Smooth muscle cell (in vitro differentiated cells): ENCODE data around the gene TRIM2. TPM values are rescaled to one million over a fixed set of nuclear protein-coding genes. Genes with fewer than 3 reads are reported as not detected.

Source experiments
- DNase-seq: peaks from one replicate; lab custom pipeline; 2025; ENCODE audit not compliant: unreplicated experiment; lab: John Stamatoyannopoulos, UW
- H2AFZ ChIP-seq: fragments of 200-600 bp; sonication (generic); 2 replicates; pipeline ENCODE4 v1.6.0; 2016; ENCODE audit warnings: antibody characterized with exemption, low read depth, mild to moderate bottlenecking
- H3F3A ChIP-seq: fragments of 200-600 bp; sonication (generic); 2 replicates; pipeline ENCODE4 v1.6.0; 2017; ENCODE audit warnings: antibody characterized with exemption, low read depth
- H3K27ac ChIP-seq: fragments of 200-600 bp; sonication (generic); 2 replicates; pipeline ENCODE4 v1.5.1; 2016; ENCODE audit warnings: low read depth, mild to moderate bottlenecking
- H3K27me3 ChIP-seq: fragments of 200-600 bp; sonication (generic); 2 replicates; pipeline ENCODE4 v1.6.1; 2016; ENCODE audit warnings: low read depth, mild to moderate bottlenecking
- H3K36me3 ChIP-seq: fragments of 200-600 bp; sonication (generic); 2 replicates; pipeline ENCODE4 v1.5.1; 2016; ENCODE audit warnings: low read depth
- H3K4me1 ChIP-seq: fragments of 200-600 bp; sonication (generic); 2 replicates; pipeline ENCODE4 v1.5.1; 2016; ENCODE audit warnings: low read depth
- H3K4me2 ChIP-seq: fragments of 200-600 bp; sonication (generic); 2 replicates; pipeline ENCODE4 v1.6.0; 2016; ENCODE audit warnings: mild to moderate bottlenecking
- H3K4me3 ChIP-seq: fragments of 200-600 bp; sonication (generic); 2 replicates; pipeline ENCODE4 v1.5.1; 2016; ENCODE audit warnings: mild to moderate bottlenecking
- H3K79me2 ChIP-seq: fragments of 200-600 bp; sonication (generic); 2 replicates; pipeline ENCODE4 v1.6.0; 2016; ENCODE audit warnings: low read depth, mild to moderate bottlenecking
- H3K9ac ChIP-seq: fragments of 200-600 bp; sonication (generic); 2 replicates; pipeline ENCODE4 v1.6.0; 2016; ENCODE audit warnings: low read depth
- H3K9me3 ChIP-seq: fragments of 200-600 bp; sonication (generic); replicated peaks from 2 replicates; pipeline ENCODE4 v1.5.1; 2016; ENCODE audit warnings: low read depth
- H4K20me1 ChIP-seq: fragments of 200-600 bp; sonication (generic); 2 replicates; pipeline ENCODE4 v1.6.0; 2016; ENCODE audit warnings: low read depth
- WGBS: methylation state at CpG from one replicate; pipeline ENCODE4 v1.1.7; 2016; ENCODE audit warnings: low lambda C conversion rate; 5-methylcytosine and 5-hydroxymethylcytosine counted together
- polyA plus RNA-seq: library from polyadenylated mRNA; unstranded; fragments of >200 nt; fragmentation: Nextera tagmentation; extraction: Ambion mirVana; gene quantifications from 2 replicates; pipeline ENCODE4 v1.2.1, GENCODE V29; 2016
- total RNA-seq: library from RNA; depleted of rRNA; stranded (reverse); fragments of >200 nt; gene quantifications from 2 replicates; pipeline ENCODE4 v1.2.3, GENCODE V29; 2014
- TF ChIP-seq, protein P1 (sequence below): fragments of 200-600 bp; sonication (generic); IDR thresholded peaks from 2 replicates; pipeline ENCODE4 v1.5.1; 2017; ENCODE audit warnings: borderline replicate concordance, mild to moderate bottlenecking, antibody characterized with exemption; ENCODE audit not compliant: insufficient read depth, poor library complexity, severe bottlenecking

TRIM2 gene
- total and polyA plus RNA-seq, 2 experiments from 2014 or later: 9.1 to 33.4 TPM

DNA sequence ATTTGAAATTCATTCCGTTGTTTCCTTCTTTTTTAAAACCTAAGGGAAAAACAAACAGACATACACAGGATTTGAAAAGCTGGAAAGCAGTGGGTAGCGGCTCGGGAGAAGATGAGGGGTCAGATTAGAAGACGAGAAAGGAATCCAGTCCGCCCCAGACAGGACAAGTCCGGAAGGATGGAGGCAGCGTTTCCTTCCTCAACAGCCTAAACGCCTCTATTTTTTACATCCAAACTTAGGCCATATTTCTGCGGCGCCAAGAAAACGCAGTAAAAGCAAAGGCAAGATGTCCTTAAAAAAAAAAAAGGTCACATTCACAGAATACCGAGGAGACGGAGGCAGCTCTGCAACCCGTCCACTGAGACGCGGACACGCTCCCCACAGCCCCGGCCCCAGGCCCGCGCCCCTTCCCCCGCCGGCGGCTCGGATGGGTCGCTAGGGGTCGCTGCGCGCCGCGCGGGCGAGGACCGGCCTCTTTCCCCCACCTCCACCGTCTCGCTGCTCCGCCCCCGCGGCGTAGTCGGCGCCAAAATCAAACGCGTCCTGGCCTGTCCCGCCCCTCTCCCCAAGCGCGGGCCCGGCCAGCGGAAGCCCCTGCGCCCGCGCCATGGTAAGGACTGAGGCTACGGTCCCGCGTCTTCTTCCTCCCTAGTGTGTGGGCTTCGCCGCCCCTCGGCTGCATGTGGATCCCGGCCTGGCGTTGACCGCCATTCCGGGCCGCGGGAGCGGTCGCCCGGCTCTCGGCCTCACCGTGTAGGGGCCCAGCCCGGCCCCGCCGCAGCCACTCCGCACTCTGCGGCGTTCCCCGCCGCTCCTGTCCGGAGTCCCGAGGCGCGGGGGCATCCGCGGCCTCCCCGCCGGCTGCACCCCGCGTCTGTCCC lies 140.1 kb downstream of the TRIM2 start, which contains the start of gene MND1:
Gene MND1 (plus strand): TSS at position 558 of the 881 bp plus-strand sequence. CDS start 50 bp downstream, at position 608.
- Histone ChIP-seq H3F3A (no peaks in the 10 kb centered on the region), H3K9ac (peak within 1 kb of the TSS; percentile 30), H3K4me1 (peaks cover 8% of the 10 kb centered on the region), H3K4me3 (peak within 1 kb of the TSS; percentile 66), H3K9me3 (no peaks in the 10 kb centered on the region), H3K4me2 (peak within 1 kb of the TSS; percentile 94), H4K20me1 (no peaks in the 10 kb centered on the region), H2AFZ (peak within 1 kb of the TSS; percentile 83), H3K27ac (no peak within 1 kb of the TSS), H3K27me3 (no peaks in the 10 kb centered on the region), H3K36me3 (no peaks in the 10 kb centered on the region), H3K79me2 (no peaks in the 10 kb centered on the region)
- WGBS: under 1% methylated on average over 51 of the region's 86 CpGs
- DNase-seq: peak; percentile 44
- TF ChIP-seq, protein P1, sequence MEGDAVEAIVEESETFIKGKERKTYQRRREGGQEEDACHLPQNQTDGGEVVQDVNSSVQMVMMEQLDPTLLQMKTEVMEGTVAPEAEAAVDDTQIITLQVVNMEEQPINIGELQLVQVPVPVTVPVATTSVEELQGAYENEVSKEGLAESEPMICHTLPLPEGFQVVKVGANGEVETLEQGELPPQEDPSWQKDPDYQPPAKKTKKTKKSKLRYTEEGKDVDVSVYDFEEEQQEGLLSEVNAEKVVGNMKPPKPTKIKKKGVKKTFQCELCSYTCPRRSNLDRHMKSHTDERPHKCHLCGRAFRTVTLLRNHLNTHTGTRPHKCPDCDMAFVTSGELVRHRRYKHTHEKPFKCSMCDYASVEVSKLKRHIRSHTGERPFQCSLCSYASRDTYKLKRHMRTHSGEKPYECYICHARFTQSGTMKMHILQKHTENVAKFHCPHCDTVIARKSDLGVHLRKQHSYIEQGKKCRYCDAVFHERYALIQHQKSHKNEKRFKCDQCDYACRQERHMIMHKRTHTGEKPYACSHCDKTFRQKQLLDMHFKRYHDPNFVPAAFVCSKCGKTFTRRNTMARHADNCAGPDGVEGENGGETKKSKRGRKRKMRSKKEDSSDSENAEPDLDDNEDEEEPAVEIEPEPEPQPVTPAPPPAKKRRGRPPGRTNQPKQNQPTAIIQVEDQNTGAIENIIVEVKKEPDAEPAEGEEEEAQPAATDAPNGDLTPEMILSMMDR: peak; percentile 100

DNA sequence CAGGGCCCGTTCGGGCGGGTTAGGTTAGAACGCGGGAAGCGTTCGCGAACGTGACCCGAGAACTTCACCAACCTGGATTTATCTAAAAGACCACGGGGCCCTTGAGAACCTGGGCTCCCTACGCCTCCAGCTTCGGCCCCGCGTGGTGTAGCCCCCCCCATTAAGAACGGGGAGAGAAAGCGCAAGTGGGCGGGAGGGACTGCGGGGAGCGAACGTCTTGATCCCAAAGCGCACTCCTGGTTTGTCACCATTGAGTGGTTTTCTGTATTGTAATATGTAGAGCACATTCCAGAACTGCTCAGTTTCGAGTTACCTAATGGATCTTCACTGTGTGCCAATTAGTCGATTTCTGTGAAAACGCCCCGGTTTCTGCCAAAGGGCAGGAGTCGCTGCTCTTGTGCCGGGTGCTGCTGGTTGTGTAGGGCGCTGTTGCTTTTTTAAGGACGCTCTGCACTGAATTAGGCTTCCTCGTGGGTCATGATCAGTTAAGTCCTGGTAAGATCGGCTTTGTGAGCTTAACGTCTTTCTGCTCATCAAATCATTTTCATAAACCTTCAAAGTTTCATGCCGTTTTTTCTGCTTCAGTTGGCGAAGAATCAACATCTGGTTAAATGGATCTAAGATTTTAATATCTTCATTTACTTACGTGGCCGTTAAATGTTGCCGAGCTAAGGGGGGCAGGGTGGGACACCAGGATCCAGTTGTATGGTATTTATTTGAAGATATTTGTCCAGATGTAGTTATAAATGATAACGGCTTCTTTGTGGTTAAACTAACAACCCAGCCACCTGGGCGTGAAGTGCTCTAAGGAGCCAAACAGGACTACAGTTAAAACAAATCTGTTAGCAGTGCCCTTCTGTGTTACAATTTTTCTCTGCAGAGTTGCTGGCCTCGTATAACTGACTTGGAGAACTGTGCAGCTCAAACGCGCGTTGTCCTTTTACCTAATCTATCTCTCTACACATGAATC lies 141.1 kb downstream of the TRIM2 start:
- no peak for DNase-seq

DNA sequence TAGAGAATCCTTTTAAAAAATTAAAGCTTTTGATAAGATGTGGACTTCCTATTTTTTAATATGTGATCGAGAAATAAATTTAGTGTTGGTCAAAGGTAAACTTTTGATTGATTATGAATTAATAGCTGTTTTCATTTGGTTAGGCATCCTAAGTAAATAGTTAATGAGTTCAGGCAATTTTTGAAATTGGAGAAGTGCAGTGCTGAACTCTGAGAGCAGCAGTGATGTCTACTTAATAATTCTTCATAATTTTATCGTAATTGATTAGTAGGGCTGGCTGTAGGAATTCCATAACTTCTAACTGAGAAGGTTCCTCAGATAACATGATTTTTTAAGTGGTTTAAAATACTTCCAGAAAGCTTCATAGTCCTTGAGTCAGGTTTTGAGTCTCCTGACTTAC lies 141.8 kb downstream of the TRIM2 start:
- Histone ChIP-seq H3K27ac (no peak overlapping the region), H3F3A (no peaks in the 10 kb centered on the region), H3K36me3 (no peaks in the 10 kb centered on the region), H3K79me2 (no peaks in the 10 kb centered on the region), H3K9ac (no peak overlapping the region), H3K27me3 (no peaks in the 10 kb centered on the region), H3K4me1 (peaks cover 8% of the 10 kb centered on the region), H2AFZ (no peak overlapping the region), H3K4me2 (peak overlapping the region; percentile 94), H3K4me3 (peak overlapping the region; percentile 66), H3K9me3 (no peaks in the 10 kb centered on the region), H4K20me1 (no peaks in the 10 kb centered on the region)
- TF ChIP-seq, protein P1: no peak
- 88% methylated on average over 2 of the region's 2 CpGs for WGBS
- no peak for DNase-seq

More for the DNA sequence above, 141.1 kb downstream of the TRIM2 start:
- Histone ChIP-seq H2AFZ (peak overlapping the region; percentile 57), H3K27me3 (no peaks in the 10 kb centered on the region), H3K9me3 (no peaks in the 10 kb centered on the region), H3K4me1 (peaks cover 8% of the 10 kb centered on the region), H3K9ac (peak overlapping the region; percentile 30), H3K4me2 (peak overlapping the region; percentile 94), H4K20me1 (no peaks in the 10 kb centered on the region), H3K36me3 (no peaks in the 10 kb centered on the region), H3K27ac (no peak overlapping the region), H3K4me3 (peak overlapping the region; percentile 66), H3F3A (no peaks in the 10 kb centered on the region), H3K79me2 (no peaks in the 10 kb centered on the region)
- WGBS: 2% methylated on average over 42 of the region's 44 CpGs
- TF ChIP-seq, protein P1: no peak
